ENCODE data around the gene GEMIN5. TPM values are rescaled to one million over a fixed set of nuclear protein-coding genes. Genes with fewer than 3 reads are reported as not detected.

The GEMIN5 gene
- polyA plus RNA-seq, 3 donors: 2.0 to 3.8 (median 2.2) TPM

DNA sequence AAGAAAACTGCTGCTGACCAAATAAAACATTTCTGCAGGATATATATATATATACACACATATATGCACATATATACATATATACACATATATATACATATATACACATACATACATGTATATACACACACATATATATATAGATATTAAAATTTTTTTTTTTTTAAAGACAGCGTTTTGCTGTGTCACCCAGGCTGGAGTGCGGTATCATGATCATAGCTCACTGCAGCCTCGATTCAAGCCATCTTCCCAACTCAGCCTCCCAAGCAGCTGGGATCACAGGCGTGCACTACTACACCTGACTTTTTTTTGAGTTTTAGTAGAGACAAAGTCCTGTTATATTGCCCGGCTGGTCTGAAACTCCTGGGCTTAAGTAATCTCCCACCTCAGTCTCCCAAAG is 5.5 kb upstream of the GEMIN5 start:
- Histone ChIP-seq H3K9ac (ENCODE audit: insufficient read depth, low read length, poor library complexity, severe bottlenecking) (no peak overlapping the region), H3K27me3 (ENCODE audit: control insufficient read depth in 2 of 2, insufficient read depth in 2 of 2, low read length in 2 of 2) (no peaks in the 10 kb centered on the region), H3K4me3 (replicated peaks in 1 of 3; ENCODE audit: low read depth in 2 of 3, low read length in 3 of 3) (no peak overlapping the region), H2AFZ (ENCODE audit: insufficient read depth, low read depth, low read length, poor library complexity, severe bottlenecking) (no peak overlapping the region), H3K27ac (ENCODE audit: low read depth in 1 of 2, low read length in 2 of 2) (no peak overlapping the region), H3K36me3 (replicated peaks in 1 of 2; ENCODE audit: control insufficient read depth in 1 of 2, insufficient read depth in 2 of 2, low read length in 2 of 2) (peaks cover 0 to 16% of the 10 kb centered on the region in 2 donors), H4K20me1 (ENCODE audit: insufficient read depth, low read length) (peaks cover 45% of the 10 kb centered on the region), H3K4me2 (replicated peaks; ENCODE audit: extremely low read depth, low read length, poor library complexity, severe bottlenecking) (no peak overlapping the region), H3K79me2 (ENCODE audit: insufficient read depth, low read length) (peaks cover 70% of the 10 kb centered on the region), H3K9me3 (replicated peaks in 1 of 2; ENCODE audit: control insufficient read depth in 1 of 2, insufficient read depth in 1 of 2, low read length in 2 of 2) (no peaks in the 10 kb centered on the region), H3K4me1 (ENCODE audit: control insufficient read depth in 1 of 2, insufficient read depth in 2 of 2, low read length in 2 of 2) (peaks cover 12 to 15% of the 10 kb centered on the region in 2 donors)
- Mint-ChIP-seq H3K4me3 (no peak overlapping the region), H3K27ac (no peak overlapping the region), H3K36me3 (peaks cover 3 to 5% of the 10 kb centered on the region in 2 donors), H3K4me1 (peaks cover 14% of the 10 kb centered on the region), H3K27me3 (ENCODE audit: low read depth in 3 of 3) (peaks cover 0 to 3% (median 0%) of the 10 kb centered on the region in 3 donors), H3K9me3 (no peaks in the 10 kb centered on the region)
- intact Hi-C loops (cut with micrococcal nuclease): loop anchor here in 1 of 2 donors (5.0 kb wide), 1 partner anchor 86 kb away; the partner anchor contains the start of gene CNOT8
- TF ChIP-seq, protein P1, sequence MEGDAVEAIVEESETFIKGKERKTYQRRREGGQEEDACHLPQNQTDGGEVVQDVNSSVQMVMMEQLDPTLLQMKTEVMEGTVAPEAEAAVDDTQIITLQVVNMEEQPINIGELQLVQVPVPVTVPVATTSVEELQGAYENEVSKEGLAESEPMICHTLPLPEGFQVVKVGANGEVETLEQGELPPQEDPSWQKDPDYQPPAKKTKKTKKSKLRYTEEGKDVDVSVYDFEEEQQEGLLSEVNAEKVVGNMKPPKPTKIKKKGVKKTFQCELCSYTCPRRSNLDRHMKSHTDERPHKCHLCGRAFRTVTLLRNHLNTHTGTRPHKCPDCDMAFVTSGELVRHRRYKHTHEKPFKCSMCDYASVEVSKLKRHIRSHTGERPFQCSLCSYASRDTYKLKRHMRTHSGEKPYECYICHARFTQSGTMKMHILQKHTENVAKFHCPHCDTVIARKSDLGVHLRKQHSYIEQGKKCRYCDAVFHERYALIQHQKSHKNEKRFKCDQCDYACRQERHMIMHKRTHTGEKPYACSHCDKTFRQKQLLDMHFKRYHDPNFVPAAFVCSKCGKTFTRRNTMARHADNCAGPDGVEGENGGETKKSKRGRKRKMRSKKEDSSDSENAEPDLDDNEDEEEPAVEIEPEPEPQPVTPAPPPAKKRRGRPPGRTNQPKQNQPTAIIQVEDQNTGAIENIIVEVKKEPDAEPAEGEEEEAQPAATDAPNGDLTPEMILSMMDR (IDR thresholded peaks at IDR 0.05): no peak
- WGBS (ENCODE audit: insufficient coverage): 88% methylated on average over 3 of the region's 5 CpGs
- DNase-seq: no peak

DNA sequence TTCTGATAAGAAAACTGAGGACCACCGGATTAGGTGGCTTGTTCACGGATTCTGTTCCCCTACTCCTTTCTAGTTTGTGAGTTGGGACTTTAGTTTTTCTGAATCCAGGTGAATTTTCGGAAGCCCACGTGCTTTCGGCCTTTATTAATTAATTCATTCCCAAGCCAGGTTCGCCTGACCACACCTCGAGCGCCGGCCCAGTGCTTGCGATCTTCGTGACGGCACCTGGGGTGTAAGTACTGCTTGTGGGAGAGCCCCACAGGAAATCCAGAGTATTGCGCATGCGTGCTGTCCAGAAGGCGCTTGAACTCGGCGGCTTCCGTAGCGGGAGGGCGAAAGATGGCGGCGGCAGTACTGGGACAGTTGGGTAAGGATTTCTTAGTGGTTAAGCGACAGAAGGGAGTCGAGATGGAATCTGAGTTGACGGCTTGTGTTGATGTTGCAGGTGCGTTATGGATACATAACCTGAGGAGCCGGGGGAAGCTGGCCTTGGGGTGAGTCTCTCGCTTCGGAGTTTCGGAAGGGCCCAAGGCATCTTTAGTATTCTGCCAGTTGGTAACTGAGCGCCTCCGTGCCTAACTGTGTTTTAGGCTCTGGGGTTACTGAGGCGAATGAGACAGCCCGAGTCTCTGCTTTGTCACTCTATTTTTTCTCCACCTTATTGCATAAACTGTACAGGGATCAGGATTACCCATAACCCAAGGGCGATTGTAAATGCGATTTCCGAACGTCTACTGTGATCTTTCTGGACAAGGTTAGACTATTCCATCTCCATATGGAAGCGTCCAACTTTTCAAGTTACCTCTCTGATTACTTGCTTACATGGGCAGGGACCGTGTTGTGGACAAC is 3.0 kb upstream of the GEMIN5 start, which contains the start of gene MRPL22:
MRPL22 (plus strand) TSS at position 302 of the 849 bp plus-strand sequence; CDS start at position 340, 38 bp downstream.
- peak within 1 kb of the TSS; percentile 66 to 85 for H3K27ac ChIP-seq (ENCODE audit: low read depth in 1 of 2, low read length in 2 of 2)
- Mint-ChIP-seq H3K4me3 (peak within 1 kb of the TSS; percentile 96 to 100), H3K27ac (peak within 1 kb of the TSS; percentile 89 to 98 (median 93)), H3K36me3 (peaks cover 3 to 4% of the 10 kb centered on the region in 2 donors), H3K4me1 (peaks cover 21% of the 10 kb centered on the region), H3K27me3 (ENCODE audit: low read depth in 3 of 3) (peaks cover 0 to 3% (median 0%) of the 10 kb centered on the region in 3 donors), H3K9me3 (no peaks in the 10 kb centered on the region)
- DNase-seq: peak; percentile 91 to 95 (median 93)
- peak within 1 kb of the TSS; percentile 75 to 91 (median 86) for H3K4me3 ChIP-seq (replicated peaks in 1 of 3; ENCODE audit: low read depth in 2 of 3, low read length in 3 of 3)
- H3K36me3 ChIP-seq (replicated peaks in 1 of 2; ENCODE audit: control insufficient read depth in 1 of 2, insufficient read depth in 2 of 2, low read length in 2 of 2): no peaks in the 10 kb centered on the region
- peaks cover 28 to 31% of the 10 kb centered on the region in 2 donors for H3K4me1 ChIP-seq (ENCODE audit: control insufficient read depth in 1 of 2, insufficient read depth in 2 of 2, low read length in 2 of 2)
- H2AFZ ChIP-seq (ENCODE audit: insufficient read depth, low read depth, low read length, poor library complexity, severe bottlenecking): peak within 1 kb of the TSS; percentile 97
- peak within 1 kb of the TSS; percentile 96 for H3K4me2 ChIP-seq (replicated peaks; ENCODE audit: extremely low read depth, low read length, poor library complexity, severe bottlenecking)
- TF ChIP-seq, protein P1 (IDR thresholded peaks at IDR 0.05): no peak
- H3K27me3 ChIP-seq (ENCODE audit: control insufficient read depth in 2 of 2, insufficient read depth in 2 of 2, low read length in 2 of 2): no peaks in the 10 kb centered on the region
- peaks cover 57% of the 10 kb centered on the region for H3K79me2 ChIP-seq (ENCODE audit: insufficient read depth, low read length)
- intact Hi-C loops (cut with micrococcal nuclease): loop anchor here in 1 of 2 donors (5.0 kb wide), 1 partner anchor 84 kb away; the partner anchor contains the start of gene CNOT8
- peak within 1 kb of the TSS; percentile 76 for H3K9ac ChIP-seq (ENCODE audit: insufficient read depth, low read length, poor library complexity, severe bottlenecking)
- peaks cover 22% of the 10 kb centered on the region for H4K20me1 ChIP-seq (ENCODE audit: insufficient read depth, low read length)
- H3K9me3 ChIP-seq (replicated peaks in 1 of 2; ENCODE audit: control insufficient read depth in 1 of 2, insufficient read depth in 1 of 2, low read length in 2 of 2): no peaks in the 10 kb centered on the region
- 0% methylated on average over 31 of the region's 40 CpGs for WGBS (ENCODE audit: insufficient coverage)

Measured in CD14-positive monocyte (primary cell).